Measurements from ENCODE around the gene LGR6.

LGR6 gene

DNA sequence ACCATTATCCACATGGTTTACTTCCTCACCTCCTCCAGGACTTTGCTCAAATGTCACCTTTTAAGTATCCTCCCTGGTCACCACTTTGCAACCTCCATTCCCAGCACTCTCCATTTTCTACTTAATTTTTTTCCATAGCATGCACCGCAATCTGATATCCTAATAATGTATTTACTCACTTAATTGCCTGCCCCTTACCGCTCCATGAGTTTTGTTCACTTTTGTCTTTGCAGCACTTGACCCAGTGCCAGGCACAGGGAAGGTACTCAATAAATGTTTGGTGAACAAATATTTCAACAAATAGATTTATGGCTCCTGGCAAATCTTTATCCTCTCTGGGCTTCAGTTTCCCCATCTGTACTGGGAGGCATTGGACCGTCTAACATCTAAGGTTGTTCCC is 94.6 kb downstream of the LGR6 start:
- no peak for DNase-seq (ENCODE audit: low read depth in 2 of 2)

- DNase-seq (ENCODE audit: low read depth in 2 of 2): no peak
Observed at GRCh38 chr1:202289009-202289408, 95.4 kb downstream of the LGR6 start.

- DNase-seq (ENCODE audit: low read depth in 2 of 2): no peak
Observed at GRCh38 chr1:202291001-202291400, 97.4 kb downstream of the LGR6 start.

DNA sequence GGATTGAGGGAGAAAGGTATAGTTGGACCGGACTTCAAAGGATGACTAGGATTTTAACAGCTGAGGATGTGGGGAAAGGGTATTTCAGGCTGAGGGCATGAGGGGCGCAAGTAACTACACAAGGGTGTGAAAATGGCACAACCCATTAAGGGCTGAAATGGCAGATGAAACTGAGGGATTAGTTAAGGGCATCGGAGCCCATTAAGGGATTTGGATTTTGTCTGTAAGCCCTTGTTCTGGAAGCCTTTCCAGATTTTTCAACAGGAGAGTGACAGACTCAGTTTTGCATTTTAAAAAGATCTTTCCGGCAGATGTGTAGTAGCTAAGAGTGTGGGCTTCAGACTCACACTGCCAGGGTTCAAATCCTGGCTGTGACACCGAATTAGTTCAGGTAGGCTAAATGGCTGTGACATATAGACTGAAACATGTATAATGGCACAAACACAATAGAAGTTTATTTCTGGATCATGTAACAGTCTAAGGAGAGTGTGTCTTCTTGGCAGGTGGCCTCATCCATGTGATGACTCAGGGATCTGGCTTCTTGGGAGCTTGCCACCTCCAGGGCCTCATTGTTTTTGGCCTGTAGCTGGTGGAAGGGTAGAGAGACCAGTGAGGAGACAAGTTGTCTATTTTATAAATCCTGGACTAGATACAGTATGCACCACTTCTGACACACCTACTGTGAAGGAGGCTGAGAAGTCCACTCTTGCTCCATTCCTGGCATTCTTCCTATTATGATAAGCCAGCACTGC is 98.5 kb downstream of the LGR6 start:
- DNase-seq (ENCODE audit: low read depth in 2 of 2): no peak

DNA sequence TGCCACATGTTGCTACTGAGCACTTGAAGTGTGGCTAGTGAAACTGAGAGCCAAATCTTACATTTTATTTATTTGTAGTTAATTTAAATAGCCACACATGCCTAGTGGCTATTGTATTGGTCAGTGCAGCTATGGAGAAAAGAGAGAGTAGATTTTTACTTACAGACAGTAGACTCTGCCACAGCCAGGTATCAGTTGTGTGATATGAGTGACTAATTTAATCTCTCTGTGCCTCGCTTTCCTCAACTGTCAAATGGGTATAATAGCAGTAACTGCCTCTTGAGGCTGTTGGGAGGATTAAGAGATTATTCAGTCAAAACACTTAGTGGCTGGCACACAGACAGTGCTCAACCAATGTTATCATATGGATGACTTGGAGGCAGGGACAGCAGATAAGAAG is 99.2 kb downstream of the LGR6 start:
- no peak for DNase-seq (ENCODE audit: low read depth in 2 of 2)

DNA sequence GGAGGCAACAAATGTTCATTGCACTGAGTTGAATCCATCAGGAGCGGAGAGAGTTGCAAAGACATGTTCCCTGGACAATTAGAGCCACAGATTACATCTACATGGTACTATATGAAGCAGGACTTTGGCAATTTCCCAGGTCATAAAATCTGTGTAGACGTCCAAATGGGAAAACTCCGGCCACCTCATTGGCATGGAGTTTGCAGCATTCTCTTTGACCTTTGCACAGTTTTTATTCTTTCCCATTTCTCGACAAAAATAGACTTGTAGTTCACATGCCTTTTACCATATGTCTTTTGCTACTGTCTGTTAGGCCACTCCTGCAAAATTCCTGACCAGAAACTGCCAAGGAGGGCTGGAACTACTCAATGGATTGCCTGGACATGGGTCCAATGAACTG is 100.0 kb downstream of the LGR6 start:
- DNase-seq (ENCODE audit: low read depth in 2 of 2): no peak

DNA sequence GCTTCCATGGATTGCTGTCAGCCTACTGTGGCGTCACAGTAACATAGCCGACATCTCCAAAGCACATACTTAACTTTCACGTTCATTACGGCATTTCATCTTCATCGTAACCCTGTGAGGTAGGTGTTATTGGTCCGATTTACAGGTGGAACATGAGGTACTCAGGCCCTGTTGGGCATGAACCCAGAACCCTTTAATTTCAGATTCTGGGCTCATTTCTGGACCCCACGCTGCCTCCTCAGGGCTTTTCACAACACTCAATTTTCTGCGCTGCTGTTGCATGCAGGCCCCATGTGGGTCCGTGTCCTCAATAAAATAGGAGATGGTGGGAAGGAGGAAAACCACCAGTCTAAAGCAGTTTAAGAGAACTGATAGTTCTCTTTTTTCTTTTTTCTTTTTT is 108.6 kb downstream of the LGR6 start:
- no peak for DNase-seq (ENCODE audit: low read depth in 2 of 2)

- no peak for DNase-seq (ENCODE audit: low read depth in 2 of 2)
Observed at GRCh38 chr1:202304375-202304774, 110.8 kb downstream of the LGR6 start.

DNA sequence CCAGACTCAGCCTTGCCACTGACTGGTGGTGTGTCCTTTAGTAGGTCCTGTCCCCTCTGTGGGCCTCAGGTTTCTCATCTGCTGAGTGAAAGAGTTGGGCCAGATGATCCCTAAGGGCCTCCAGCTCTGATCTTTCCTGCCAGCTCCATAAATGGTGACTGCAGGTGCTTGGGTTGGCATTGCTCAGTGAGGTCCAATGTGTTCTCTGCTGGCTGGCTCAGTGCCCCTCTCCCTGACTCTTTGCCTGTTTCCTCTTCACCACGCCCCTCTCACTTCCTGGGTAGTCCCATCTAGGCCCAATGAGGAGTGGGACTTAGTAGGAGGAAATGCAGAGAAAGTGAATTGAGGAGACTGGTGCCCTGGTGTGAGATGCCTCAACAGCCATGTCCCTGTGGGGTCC is 111.6 kb downstream of the LGR6 start:
- DNase-seq (ENCODE audit: low read depth in 2 of 2): no peak

DNA sequence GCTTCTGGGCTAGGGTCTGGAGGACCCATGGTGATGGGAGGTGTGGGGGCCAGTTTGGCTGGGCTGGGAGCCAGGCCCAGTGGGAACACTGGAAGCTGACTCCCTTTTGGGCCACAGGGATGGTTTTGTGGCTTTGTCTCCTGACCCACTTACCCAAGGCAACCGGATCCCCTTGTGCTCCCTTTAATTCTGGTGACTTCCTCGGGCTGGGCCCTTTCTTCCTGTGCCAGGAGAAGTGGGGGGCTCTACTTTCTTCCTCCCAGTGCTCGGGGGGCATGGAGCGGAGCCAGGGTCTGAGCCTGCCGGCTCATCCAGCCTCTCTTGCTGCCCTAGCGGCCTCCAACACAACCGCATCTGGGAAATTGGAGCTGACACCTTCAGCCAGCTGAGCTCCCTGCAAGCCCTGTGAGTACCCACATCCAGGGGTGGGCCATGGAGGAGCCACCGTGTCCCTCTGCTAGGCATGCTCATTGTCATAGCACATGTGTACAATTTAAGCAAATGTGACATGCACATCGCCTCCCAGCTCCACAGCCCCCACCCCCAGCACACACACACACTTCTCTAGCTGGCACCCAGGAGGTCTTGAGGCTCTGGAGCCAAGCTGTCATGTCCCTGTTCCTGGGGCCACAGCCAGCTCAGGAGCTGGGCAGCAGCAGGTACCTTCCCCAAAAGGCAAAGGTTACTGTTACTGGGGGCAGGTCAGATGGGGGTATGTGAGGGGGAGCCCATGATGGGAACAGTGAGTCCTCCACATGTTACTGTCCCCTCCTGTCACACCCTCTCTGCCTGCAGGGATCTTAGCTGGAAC is 113.1 kb downstream of the LGR6 start:
- no peak for DNase-seq (ENCODE audit: low read depth in 2 of 2)

DNA sequence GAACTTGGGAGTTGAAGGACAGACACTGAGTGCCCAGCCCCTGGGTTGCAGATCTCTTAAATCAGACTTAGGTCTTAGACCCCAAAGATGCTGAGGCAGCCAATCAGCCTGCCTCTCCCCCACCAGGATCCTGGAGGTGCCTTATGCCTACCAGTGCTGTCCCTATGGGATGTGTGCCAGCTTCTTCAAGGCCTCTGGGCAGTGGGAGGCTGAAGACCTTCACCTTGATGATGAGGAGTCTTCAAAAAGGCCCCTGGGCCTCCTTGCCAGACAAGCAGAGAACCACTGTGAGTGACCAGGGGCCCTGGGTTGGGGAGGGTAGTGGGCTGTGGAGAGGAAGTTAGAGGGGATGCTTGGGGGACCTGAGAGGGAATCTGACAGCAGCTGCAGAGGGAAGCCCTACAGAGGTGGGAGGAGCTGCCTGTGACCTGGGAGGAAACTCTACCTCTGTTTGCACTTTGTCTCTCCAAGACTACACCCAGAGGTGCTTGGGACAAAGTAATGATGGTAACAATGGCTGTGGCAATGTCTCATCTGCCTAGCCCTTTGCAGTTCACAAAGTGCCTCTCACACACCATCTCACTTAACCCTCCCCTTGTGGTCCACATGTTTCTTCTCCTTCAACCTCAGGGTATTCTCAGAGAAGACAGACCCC is 116.6 kb downstream of the LGR6 start:
- DNase-seq (ENCODE audit: low read depth in 2 of 2): no peak

DNA sequence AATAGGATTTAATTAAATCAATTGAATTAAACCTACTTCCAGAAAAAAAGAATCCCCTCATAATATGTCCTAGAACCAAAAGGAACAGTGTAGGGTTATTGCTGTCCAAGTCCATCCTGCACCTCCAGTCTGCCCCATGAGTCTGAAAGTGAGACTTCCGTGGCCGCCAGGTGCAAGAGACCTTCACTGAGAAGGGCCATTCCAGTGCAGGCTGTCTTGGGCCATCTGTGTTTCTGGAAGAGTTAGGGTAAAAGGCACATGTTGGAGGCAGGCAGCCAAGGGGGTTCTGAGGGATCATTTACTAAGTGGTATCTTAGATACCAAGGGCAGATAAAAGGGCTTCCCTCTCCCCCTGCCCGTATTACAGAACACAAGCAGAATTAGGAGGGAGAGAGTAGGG is 117.1 kb downstream of the LGR6 start:
- DNase-seq (ENCODE audit: low read depth in 2 of 2): no peak

DNA sequence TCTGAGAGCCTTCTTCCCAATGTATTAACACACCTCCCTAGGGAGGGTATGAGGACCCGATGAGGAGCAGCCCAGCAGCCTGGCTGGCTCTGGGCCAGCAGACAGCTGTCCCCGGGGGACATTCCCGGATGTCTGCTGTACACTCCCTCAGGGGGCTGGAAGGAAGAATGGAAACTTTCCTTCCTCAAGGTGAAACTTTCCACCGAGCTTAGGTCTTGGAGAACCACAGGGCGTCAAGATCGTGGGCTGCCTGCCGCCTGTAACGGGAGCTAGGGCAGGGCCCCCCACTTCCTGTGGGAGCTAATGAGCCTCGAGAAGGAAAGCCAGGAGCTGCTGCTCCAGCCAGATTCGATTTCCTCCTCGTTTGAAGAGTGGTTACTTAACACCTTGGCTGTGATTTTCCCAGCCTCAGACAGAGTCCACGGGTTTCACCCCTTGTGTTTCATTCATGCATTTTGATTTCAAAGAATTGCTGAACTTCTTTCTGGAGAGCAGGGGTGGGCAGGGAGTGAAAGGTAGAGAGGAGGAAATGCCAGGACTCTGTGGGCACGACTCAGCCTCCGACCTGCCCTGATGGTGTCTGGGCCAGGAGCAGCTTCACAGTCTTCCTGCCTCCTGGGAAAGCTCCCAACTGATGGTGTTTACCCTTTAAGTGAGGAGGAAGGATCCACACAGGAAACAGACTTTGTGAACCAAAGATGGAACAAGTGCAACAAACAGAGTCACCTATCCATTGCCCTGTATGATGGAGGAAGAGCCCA is 118.5 kb downstream of the LGR6 start:
- no peak for DNase-seq (ENCODE audit: low read depth in 2 of 2)

DNA sequence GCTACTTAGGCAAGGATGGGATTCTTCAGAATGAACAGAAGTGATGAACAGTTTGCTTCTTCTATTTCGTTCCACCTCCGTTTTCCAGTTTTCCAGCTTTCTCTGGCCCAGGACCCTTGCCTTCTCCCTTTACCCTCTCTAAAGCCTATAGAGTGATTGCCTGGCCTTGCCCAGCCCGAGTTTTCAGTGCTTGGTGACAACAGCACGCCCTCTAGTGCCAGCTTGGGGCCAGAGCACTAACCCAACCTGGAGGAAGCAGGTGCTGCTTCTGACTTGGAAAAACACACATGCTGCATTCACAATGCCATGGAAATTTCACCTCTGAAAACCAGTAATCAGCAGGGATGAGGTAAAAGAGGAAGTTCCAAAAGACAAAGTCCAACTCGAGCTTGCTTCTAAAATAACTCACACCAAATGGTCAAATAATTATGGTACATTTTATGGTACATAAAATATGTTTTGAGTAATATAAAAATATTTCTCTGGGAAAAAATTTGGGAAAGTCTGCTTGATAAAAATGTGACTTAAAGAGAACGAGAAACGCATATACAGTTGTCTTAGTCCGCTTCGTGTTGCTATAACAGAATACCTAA is 122.1 kb downstream of the LGR6 start:
- peak; percentile 23 to 41 for DNase-seq (ENCODE audit: low read depth in 2 of 2)

DNA sequence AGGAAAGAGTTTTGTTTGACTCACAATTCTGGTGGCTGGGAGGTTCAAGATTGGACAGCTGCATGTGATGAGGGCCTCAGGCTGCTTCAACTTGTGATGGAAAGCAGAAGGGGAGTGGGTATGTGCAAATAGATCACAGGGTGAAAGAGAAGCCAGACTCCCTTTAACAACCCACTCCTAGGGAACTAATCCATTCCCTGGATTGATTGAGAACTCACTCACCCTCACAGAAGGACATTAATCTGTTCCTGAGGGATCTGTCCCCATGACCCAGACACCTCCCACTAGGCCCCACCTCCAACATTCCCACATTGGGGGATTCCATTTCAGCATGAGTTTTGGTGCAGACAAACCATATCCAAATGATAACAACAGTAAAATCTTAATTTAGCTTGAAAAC is 122.6 kb downstream of the LGR6 start:
- no peak for DNase-seq (ENCODE audit: low read depth in 2 of 2)

DNA sequence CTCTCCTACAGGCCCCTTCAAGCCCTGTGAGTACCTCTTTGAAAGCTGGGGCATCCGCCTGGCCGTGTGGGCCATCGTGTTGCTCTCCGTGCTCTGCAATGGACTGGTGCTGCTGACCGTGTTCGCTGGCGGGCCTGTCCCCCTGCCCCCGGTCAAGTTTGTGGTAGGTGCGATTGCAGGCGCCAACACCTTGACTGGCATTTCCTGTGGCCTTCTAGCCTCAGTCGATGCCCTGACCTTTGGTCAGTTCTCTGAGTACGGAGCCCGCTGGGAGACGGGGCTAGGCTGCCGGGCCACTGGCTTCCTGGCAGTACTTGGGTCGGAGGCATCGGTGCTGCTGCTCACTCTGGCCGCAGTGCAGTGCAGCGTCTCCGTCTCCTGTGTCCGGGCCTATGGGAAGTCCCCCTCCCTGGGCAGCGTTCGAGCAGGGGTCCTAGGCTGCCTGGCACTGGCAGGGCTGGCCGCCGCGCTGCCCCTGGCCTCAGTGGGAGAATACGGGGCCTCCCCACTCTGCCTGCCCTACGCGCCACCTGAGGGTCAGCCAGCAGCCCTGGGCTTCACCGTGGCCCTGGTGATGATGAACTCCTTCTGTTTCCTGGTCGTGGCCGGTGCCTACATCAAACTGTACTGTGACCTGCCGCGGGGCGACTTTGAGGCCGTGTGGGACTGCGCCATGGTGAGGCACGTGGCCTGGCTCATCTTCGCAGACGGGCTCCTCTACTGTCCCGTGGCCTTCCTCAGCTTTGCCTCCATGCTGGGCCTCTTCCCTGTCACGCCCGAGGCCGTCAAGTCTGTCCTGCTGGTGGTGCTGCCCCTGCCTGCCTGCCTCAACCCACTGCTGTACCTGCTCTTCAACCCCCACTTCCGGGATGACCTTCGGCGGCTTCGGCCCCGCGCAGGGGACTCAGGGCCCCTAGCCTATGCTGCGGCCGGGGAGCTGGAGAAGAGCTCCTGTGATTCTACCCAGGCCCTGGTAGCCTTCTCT is 124.6 kb downstream of the LGR6 start:
- no peak for DNase-seq (ENCODE audit: low read depth in 2 of 2)

DNA sequence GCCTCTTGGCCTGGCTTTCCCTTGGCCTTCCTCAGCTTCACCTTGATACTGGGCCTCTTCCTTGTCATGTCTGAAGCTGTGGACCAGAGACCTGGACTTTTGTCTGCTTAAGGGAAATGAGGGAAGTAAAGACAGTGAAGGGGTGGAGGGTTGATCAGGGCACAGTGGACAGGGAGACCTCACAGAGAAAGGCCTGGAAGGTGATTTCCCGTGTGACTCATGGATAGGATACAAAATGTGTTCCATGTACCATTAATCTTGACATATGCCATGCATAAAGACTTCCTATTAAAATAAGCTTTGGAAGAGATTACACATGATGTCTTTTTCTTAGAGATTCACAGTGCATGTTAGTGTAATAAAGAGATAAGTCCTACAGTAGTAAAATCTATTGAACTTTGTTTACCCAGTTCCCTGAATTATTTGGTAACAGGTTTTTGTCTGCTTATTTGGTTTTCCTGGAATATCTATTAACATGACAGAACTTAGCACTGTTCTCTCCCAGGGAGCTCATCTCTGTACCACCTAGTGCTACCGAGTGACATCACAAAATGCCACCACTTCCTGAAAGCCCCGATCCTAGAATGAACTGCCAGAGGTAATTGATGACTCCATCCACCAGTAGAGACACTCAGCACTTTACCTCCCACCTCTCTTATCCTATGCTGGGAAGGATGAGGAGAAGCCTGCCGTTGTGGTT is 125.9 kb downstream of the LGR6 start:
- DNase-seq (ENCODE audit: low read depth in 2 of 2): no peak

GRCh38 chr1:202320081-202320405 is 126.4 kb downstream of the LGR6 start:
- DNase-seq (ENCODE audit: low read depth in 2 of 2): no peak

- no peak for DNase-seq (ENCODE audit: low read depth in 2 of 2)
Observed at GRCh38 chr1:202323731-202324130, 130.1 kb downstream of the LGR6 start.

GRCh38 chr1:202324646-202325045 is 131.0 kb downstream of the LGR6 start:
- no peak for DNase-seq (ENCODE audit: low read depth in 2 of 2)

Measured in stimulated activated CD8-positive, alpha-beta memory T cell treated with anti-CD3 and anti-CD28 coated beads, Interleukin-15, amount 100 ng/mL, for 4 hours (primary cell).